Dedifferentiated amniotic fluid mesenchymal stem cell (primary cell): ENCODE data around the gene NOL7.

Experiments used
- DNase-seq: peaks from one replicate; pipeline ENCODE4 v3.0.0-alpha.2; 2016; ENCODE audit errors: extremely low spot score

NOL7 gene

DNA sequence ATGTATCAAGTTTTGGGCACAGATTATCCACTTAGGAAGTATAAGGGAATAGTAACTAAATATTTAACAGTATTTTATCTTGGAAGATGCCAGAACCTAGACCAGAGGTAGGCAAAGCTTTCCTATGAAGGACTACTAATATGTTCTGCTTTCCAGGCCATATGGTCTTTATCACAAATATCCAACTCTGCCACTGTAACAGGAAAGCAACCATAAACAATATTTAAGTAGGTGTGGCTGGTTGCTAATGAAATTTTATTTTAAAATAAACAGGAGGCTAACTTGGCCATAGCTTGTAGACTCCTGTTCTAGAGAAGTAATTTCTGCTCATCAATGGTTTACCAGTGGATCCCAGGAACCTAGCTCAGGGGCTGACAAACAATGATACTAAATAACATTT lies 39.4 kb downstream of the NOL7 start:
- no peak for DNase-seq

DNA sequence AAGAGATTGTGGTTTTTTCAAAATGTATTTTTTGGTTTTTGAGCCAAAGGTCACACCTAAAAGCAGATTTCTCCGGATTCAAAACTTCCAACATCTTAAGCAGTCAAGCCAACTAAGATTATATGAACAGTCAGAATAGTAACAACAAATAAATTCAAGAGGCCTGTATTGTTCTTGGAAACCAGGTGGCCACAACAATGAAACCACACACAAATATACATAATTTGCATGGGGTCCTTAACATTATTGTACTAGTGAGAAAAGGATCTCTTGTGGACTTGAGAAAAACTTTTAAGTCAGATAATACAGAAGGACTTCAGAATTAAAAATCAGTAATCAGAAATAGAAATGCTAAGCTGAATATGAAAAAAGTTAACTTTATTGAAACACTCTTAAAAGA lies 40.6 kb downstream of the NOL7 start:
- no peak for DNase-seq

DNA sequence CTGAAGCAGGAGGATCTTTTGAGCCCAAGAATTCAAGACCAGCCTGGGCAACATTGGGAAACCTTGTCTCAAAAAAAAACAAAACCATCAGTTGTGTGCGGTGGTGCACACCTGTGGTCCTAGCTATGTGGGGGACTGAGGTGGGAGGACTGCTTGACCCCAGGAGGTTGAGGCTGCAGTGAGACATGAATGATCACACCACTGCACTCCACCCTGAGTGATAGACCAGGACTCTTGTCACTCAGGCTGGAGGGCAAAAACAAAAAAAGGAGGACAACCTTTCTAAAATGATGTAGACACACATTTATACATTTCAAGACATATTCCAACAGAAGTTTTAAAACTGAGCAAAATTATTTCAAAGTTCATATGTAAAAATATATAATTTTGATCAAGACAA lies 45.1 kb downstream of the NOL7 start:
- DNase-seq: no peak

DNA sequence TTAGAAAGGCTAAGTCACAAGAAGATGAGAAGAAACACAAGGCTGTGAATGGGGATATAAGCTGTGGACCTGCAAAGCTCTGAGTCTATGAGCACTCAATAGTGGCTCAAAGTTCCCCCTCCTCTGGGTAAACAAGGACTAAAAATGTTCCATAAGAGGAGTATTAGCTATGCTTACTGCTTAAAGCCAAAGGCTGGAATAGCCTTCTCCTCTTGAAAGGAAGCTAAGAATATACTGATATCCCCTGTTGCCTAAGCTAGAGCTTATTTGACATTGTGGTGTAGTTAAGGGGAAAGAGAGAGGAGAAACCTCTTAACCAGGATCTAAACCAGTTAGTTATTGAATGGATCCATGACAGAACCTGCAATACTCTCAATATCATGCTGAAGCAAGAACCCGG lies 45.8 kb downstream of the NOL7 start:
- DNase-seq: no peak

- DNase-seq: no peak
Observed at GRCh38 chr6:13661647-13662046, 46.5 kb downstream of the NOL7 start.

- no peak for DNase-seq
Observed at GRCh38 chr6:13662651-13663334, 47.7 kb downstream of the NOL7 start.

- DNase-seq: no peak
Observed at GRCh38 chr6:13663986-13664385, 48.9 kb downstream of the NOL7 start.

DNA sequence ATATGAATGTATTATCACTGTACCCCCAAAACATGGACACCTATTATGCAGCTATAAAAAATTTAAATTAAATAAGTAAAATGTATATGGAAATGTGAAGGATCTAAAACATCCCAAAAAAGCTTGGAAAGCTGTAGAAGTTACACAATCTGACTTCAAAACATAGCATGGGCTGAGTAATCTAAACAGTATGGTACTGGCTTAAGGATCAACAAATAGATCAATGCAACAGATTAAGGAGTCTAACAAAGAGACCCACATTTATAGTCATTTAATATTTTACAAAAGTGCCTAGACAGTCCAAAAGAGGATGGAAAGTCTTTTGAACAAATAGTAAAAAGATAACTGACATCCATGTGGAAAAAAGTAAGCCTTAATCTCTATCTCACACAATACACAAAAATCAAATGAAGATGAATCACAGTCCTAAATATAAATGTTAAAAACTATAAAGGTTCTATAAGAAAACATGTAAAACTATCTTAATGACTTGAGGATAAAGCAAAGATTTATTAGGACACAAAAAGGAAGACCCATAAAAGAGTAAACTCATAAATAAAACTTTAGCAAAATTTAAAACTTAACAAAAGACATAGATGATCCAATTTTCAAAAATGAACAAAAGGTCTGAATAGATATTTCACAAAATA lies 49.7 kb downstream of the NOL7 start:
- no peak for DNase-seq

DNA sequence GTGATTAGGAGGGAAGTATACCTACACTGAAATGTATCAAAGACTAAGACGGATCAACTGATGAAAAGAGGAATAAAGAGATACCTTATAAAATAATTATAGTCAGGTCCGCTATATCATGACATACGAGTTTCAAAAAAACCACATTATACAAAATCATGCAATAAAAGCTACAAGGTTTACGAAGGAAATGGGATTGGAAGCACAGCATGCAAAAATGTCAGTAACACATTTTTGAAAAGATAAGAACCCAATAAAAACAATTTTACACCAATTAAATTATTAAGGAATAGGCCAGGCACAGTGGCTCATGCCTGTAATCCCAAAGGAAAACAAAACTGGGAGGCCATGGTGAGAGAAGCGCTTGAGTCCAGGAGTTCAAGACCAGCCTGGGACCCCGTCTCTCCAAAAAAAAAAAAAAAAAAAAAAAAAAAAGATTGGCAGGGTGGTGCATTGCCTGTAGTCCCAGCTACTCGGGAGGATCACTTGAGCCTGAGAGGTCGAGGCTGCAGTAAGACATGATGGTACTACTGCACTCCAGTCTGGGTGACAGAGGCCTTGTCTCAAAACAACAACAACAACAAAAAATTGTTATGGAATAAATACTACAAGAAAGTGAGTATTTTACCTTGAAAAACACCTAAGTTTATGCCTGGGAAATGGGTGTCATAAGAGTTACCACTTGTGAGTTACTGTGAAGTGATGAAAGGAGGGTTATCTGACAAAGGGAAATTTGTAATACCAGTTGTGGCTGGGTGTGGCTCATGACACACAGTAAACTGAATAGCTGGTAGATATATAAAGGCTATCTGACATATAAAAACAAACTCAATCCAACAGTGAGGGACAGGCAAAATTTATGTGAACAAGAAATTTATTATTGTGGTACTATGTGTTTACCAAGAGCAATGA lies 51.3 kb downstream of the NOL7 start:
- no peak for DNase-seq

DNA sequence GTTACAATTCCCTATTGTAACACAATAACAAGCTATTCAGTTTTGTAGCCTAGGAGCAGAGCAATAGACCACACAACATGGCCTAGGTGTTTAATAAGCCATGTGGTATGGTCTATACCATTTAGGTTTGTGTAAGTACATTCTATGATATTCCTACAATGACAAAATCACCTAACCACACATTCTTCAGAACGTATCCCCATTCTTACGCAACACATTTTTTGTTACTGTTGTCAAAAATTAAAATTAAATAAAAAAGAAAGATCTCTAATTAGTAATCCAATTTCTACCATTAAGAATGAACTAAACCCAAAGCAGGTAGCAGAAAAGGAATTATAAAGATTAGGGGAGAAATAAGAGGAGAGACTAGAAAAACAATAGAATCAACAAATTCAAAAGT lies 52.5 kb downstream of the NOL7 start:
- DNase-seq: no peak

GRCh38 chr6:13668291-13668928 lies 53.3 kb downstream of the NOL7 start:
- DNase-seq: no peak

DNA sequence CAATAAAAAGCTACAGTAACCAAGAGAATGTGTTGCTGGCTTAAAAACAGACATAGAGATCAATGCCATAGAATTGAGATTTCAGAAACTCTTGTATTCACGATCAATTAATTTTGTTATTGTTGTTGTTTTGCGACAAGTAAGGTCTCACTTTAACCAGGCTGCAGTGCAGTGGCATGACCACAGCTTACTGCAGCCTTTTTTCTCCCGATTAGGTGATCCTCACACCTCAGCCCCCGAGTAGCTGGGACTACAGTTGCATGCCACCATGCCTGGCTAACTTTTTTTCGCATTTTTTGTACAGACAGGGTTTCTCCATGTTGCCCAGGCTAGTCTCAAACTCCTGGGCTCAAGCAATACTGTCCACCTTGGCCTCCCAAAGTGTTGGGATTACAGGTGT lies 54.3 kb downstream of the NOL7 start:
- DNase-seq: no peak
